Nucleus accumbens (tissue), 56 donors: Measurements from ENCODE around the gene CCDC87.
A peak's percentile ranks its signal among the peaks of the same experiment; 100 is the strongest.
"Not testable (repeated sequence)": the region's sequence is repeated elsewhere in the genome, so short reads cannot be mapped to it uniquely, and the experiment has no call there.

ENCODE experiments used
- DNase-seq, 56 donors: peaks; one replicate each; lab custom pipeline; 2025; lab: John Stamatoyannopoulos, UW

Gene CCDC87

DNA sequence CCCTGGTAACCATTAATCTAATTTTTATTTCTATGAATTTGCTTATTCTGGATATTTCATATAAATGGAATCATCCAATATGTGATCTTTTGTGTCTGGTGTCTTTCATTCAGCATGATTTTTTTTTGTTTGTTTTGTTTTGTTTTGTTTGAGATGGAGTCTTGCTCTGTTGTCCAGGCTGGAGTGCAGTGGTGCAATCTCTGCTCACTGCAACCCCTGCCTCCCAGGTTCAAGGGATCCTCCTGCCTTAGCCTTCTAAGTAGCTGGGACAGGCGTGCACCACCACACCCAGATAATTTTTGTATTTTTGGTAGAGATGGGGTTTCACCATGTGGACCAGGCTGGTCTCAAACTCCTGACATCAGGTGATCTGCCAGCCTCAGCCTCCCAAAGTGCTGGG is 7.4 kb downstream of the CCDC87 start:
- DNase-seq, result not testable (repeated sequence)

DNA sequence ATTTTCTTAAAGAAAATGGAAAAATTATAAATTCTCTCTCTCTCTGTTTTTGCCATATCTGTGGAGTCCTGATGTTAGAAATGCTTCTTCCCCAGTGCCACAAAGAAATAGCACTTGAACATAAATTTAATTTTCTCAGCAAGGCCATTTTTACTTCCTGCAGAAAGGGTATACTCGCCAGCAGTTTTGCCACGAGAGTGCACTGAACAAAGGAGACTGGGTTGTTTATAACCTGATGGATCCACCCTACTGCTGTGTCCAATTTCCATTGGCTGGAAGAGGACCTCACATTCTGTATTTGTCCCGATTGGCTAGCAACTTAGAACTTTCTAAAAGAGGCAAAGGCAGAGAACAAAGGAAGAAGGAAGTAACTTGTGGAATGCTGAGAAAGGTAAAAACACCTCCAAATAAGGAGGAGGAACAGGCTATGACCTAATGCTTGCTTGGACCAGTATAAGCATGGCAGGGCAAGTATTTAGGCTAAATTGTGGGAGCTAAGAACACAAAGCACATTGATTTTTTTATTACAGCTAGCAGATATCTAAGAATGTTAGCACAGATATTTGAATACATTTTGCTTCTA is 10.2 kb downstream of the CCDC87 start:
- not testable (repeated sequence) for DNase-seq

DNA sequence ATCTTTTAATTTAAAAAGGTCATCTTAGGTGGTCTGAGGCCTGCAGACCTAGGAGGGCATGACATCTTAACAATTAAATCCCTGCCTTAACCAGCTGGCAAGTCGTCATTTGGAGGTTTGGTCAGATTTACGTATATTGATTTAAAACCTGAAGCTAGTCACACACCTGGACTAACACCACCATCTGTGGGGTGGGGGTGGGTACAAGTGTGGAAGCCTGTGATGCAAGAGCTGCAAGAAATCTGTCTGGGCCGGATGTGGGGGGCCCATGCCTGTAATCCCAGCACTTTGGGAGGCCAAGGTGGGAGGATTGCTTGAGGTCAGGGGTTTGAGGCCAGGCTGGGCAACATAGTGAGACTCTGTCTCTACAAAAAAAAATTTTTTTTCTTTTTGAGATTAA is 11.6 kb downstream of the CCDC87 start:
- DNase-seq, result no peak

DNA sequence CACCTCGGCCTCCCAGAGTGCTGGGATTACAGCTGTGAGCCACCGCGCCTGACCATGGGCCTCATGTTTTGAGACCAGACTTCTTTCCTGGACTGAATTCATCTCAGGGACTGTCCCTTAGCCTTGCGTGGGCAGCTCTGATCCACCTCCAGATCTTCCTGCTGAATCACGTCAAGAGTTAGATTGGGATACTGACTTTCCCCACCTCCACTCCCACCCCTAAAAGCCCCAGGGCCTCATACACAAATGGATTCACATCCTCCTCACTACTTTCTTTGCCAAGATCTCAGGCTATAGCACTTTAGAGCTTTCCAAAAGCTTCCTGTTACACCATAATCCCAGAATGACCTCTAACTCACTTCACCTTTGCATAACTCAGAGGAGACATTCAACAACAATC is 12.1 kb downstream of the CCDC87 start:
- no peak for DNase-seq

DNA sequence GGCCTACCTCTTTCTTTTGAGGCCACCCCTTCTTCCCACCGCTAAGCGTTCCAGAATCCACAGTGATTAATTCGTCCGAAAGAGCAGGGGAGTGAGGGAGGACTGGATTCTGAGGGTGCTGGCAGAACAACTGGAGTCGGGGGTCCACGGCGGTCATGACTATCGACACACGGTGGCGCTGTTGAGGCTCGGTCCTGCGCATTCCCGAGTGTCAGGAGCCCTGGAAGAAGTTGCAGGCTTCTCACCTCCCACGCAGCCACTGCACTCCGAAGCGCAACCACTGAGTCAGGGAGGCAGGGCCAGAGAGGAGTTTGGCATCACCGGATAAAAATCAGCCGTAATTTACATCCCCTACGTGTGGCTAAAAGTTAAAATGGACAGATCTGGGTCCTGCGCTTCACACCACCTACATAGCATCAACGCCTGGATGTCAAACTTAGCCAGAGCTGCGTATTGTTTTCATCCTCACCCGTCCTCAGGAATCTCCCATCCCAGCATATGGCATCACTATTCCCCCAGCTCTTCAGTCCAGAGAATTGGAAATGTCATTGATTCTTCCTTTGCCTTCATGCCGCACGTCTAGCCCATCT is 13.8 kb downstream of the CCDC87 start:
- peak in 48 of 56 donors; percentile 13 to 87 (median 46) for DNase-seq

DNA sequence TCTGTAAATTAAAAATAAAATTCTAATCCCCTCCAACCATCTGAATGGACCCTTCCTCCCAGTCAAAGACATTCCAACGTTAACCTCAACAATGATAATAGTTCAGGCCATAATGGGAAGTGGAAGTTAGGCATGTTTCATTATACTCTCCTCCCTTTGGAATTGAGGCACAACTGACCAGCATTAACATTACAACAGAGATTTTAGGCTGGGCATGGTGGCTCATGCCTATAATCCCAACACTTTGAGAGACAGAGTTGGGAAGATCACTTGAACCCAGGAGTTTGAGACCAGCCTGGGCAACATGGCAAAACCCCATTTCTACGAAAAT is 22.0 kb downstream of the CCDC87 start:
- no peak for DNase-seq

DNA sequence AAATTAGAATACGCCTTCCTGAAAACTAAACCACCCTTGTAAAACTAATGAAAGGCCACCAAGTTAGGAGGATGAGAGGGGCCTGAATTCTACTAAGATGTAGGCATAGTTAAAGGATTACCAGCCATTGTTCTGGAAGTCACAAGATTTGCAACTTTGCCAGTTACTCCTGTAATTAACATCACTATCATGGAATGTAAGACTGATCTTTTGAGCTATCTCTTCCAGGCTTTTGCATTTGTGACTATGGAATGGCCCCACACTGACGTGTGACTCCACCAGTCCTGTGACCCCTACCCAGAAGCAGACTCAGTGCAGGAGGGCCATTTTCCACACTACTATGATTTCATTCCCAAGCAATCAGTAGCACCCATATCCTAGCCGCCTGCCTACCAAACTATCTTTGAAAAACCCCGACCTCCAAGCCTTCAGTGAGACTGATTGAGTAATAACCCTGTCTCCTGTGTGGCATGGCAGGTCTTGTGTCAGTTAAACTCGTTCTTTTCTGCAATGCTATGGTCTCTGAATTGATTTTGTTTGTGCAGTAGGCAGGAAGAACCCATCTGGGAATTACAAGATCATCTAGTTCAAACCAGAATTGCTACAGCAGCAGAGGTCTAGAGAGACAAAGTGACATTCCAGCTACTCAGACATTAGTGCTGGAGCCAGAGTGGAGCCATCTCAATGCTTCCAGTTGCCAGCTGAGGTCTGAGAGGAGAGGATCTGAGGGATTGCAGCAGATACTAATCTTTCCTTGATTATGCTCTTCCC is 22.6 kb downstream of the CCDC87 start:
- DNase-seq, result no peak

DNA sequence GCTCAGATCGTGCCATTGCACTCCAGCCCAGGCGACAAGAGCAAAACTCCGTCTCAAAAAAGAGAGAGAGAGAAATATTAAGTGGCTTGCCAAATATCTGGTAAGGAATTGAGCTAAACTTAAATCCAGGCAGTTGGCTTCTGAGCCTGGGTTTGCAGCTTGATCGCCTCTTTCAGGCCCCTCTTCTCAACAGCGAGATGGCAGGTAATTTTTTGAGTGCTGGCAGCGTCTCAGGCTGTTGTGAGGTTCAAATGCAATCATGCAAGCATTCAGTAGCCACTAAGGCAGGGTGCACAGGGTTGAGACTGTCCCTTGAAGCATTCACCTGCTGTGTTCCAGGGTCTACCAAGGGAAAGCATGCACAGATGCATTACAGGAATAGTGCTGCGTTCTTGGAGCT is 23.8 kb downstream of the CCDC87 start:
- DNase-seq, result no peak

DNA sequence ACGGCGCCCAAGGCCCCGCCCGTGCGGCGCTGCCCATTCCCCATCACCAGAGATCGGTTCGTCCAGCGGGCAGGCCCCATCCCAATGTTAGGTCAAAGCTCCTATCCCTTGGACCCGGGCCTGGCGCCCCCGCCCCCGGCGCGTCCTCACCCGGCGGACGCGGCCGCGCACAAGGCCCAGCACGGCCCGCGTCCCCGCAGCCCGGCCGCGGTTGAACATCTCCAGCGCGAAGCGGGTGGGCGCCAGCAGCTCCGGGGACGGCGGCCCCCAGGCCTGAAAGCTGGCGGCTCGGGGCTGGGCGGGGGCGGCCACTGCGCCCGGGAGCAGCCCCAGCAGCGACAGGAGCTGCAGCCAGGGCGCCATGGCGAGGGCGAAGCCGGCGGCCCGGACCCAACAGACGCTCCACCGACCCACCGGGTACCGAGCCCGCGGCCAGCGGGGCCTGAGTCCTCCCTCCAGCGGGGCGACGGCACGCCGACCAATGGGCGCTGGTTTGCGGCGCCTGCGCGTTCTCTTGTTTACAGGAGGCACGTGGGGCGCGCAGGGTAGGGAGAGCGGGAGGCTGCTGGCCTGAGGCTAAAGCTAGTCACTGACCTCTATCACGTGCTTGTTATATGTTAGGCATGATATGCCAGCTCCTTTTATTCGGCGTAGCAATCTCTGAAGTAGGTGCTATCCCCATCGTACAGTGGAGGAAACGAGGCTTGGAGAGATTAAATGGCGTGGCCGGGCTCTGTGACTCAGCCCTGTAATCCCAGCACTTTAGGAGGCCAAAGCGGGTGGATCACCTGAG is 24.5 kb downstream of the CCDC87 start, which contains the start of gene CTSF:
TSS of gene CTSF (minus strand) at position 483 of the 793 bp plus-strand sequence. CDS start at position 363, 120 bp downstream.
- peak in 55 of 56 donors; percentile 31 to 96 (median 87) for DNase-seq

DNA sequence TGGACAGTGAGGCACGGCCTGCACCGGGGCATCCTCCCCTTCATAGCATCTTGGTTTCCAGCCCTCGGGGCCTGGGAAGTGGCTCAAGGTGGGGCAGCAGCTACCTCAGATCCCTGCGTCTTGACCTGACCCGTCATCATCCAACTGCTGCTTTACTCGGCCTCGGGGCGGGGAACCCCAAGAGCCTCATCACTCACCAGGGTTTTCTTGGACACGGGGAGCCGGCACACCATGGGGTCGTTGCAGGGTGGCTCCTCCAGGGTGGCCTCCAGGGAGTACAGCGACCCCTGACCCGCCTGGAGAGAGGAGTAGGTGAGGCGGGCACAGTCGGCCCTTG is 25.1 kb downstream of the CCDC87 start:
- no peak for DNase-seq

DNA sequence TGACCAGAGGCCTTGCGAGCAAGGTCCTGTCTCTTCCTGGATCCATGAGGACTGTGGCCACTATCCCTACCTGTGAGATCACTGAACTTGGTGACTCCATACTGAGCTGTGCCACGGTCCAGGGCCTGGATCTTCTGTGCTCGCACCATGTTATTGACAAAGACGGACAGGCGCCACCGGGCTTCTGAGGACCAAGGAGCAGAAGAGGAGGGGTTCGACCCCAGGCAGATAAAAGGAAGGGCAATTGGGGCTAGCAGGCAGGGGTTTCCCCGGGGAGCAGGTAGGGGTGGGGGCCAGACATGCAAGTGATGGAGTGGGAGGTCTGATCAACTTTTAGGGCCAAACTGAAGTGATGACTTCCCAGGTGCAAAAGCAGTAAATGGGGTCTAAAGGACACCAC is 26.6 kb downstream of the CCDC87 start:
- no peak for DNase-seq

DNA sequence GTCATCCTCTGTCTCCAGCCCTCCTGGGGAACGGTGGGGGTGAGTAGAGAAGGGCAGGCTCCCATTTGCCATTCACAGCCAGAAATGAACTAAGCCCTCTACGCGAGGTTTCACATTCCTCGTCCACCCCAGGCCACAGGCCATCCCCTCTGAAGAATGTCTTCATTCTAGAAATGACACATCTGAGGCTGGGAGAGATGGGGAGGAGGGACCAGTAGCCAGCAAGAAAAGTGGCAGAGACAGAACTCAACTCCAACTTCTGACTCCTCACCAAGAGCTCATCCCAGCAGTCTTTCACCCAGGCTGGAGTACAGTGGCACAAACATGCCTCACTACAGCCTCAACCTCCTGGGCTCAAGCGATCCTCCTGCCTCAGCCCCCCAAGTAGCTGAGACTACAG is 27.9 kb downstream of the CCDC87 start:
- DNase-seq, result no peak

DNA sequence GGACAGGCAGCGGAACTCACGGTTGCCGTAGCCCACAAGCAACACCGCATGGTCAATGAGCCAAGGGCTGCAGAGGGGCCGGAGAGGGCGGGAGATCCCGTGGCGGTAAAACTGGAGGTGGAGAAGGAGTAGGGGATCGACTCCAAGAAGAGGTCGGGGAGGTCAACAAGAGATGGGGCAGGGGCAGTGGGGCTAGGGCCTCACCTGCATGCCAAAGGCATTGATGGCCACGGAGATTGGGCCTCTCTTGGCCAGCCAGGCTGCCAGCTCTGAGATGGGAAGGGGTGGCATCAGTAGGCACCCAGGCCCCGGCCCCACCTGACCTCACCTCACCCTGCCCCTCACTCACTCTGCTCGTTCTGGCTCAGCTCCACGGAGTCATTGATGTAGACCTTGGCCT is 28.3 kb downstream of the CCDC87 start:
- DNase-seq, result no peak

DNA sequence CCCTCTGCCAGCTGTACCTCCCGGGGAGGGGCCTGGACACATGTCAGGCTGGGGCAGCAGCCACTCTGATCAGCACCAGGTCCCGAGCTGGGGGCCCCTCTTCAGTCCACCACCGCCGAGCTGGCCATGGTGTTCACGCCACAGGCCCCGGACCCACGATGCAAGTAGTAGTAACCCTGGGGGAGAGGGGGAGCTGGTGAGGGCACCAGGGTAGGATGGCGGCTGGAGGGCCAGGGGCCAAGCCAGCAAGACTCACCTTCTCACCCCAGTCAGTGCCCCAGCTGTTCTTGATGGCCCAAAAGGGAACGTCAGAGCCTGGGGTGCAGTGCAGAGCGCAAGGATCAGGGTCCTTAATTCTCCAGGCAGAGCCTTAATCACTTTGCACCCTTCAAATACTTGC is 29.0 kb downstream of the CCDC87 start:
- DNase-seq, result no peak

DNA sequence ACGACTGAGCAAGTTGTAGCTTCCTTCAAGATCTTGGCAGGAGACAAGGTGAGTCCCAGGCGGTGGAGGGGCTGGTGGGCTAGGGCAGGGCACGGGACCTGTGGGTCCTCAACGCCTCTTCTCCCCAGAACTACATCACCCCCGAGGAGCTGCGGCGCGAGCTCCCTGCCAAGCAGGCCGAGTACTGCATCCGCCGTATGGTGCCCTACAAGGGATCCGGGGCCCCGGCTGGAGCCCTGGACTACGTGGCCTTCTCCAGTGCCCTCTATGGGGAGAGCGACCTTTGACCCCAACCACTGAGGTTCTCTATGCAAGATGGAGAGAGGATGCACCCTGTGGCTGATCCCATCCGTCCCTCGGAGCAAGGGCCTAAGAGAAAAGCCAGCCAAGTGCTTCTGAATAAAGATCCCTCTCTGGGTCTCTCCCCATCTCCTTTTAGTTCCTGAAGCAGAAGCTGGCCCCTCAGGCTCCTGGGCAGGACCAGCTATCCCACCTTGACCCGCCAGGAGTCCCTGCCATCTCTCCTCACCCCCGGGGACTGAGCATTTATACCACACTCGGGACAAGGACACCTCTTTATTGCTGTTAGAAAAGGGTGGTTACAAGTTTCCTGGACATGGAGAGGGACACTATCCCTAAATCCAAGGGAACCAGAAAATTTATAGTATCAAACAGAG is 29.8 kb downstream of the CCDC87 start:
- peak in 1 of 56 donors; percentile 13 for DNase-seq

DNA sequence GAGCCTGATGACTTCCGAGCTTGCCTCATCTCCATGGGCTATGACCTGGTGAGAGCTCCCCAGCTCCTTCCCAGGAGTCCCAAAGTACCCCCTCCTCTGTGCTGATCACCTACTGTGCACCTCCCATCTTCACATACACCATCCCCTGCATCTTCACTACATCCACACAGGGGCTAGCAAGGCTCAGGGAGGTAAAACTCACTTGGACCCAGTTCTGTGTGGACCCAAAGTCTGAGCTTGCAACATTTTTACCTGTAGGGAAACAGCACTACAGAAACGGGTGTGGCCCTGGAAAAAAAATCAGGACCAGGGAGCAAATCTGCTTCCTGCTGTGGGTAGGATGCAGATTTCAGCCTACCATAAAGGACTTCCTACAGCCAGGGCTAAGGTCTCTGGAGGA is 30.6 kb downstream of the CCDC87 start:
- no peak for DNase-seq

DNA sequence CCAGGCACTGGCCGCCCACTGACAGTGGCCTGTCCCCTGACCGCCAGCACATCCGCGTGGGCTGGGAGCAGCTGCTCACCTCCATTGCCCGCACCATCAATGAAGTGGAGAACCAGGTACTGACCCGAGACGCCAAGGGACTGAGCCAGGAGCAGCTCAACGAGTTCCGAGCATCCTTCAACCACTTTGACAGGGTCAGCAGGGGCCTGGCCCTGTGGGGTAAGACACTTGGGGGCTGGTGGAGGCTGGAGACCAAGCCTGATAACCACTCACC is 31.0 kb downstream of the CCDC87 start:
- DNase-seq, result no peak

DNA sequence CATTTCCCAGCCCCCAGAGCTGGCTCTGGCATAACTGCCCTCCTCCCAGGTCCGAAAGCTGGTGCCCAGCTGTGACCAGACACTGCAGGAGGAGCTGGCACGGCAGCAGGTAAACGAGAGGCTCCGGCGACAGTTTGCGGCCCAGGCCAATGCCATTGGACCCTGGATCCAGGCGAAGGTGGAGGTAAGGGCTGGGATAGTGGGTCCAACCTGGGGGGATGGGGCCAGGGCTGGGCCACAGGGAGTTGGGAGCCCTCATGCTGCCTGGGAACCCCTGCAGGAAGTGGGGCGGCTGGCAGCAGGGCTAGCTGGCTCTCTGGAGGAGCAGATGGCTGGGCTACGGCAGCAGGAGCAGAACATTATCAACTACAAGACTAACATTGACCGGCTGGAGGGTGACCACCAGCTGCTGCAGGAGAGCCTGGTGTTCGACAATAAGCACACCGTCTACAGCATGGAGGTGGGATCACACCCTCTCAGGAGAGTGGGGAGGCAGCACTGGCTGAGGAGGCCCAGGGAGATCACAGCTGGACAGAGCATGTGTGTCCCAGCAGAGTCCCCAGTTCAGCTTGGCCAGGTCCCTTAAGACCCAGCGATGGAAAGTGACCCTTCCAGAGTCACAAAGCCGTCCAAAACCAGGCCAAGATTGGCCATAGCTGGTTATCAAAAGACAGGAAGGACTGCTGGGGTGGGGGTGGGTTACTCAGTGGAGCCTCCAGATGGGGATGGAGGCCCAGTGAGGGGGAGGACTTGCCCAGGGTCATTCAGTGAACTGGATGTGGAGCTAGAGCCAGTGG is 31.5 kb downstream of the CCDC87 start:
- no peak for DNase-seq

DNA sequence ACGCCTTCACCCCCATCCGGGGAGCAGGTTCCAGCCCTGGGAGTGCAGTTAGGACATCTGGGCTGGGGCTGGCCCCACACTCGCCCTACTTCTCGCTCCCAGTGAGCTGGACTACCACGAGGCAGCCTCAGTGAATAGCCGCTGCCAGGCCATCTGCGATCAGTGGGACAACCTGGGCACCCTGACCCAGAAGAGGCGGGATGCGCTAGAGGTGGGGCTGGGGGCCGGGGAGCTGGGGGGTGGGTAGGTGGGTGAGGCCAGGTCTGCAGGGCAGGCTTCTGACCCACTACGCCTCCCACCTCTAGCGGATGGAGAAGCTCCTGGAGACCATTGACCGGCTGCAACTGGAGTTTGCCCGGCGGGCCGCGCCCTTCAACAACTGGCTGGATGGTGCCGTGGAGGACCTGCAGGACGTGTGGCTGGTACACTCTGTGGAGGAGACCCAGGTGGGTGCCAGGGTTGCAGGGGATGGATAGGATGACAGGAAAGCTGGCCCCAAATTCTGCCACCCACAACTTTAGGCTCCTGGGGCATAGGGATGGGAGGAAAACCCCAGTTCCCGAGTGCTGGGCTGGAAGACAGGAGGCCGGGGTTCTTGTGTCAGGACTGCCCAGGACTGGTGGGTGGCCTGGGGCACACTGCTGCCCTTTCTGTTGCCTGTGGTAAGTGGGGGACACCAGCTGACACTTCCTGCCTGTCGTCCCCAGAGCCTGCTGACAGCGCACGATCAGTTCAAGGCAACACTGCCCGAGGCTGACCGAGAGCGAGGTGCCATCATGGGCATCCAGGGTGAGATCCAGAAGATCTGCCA is 32.8 kb downstream of the CCDC87 start:
- no peak for DNase-seq
